Measurements from ENCODE around the gene LMF1.

The LMF1 gene

DNA sequence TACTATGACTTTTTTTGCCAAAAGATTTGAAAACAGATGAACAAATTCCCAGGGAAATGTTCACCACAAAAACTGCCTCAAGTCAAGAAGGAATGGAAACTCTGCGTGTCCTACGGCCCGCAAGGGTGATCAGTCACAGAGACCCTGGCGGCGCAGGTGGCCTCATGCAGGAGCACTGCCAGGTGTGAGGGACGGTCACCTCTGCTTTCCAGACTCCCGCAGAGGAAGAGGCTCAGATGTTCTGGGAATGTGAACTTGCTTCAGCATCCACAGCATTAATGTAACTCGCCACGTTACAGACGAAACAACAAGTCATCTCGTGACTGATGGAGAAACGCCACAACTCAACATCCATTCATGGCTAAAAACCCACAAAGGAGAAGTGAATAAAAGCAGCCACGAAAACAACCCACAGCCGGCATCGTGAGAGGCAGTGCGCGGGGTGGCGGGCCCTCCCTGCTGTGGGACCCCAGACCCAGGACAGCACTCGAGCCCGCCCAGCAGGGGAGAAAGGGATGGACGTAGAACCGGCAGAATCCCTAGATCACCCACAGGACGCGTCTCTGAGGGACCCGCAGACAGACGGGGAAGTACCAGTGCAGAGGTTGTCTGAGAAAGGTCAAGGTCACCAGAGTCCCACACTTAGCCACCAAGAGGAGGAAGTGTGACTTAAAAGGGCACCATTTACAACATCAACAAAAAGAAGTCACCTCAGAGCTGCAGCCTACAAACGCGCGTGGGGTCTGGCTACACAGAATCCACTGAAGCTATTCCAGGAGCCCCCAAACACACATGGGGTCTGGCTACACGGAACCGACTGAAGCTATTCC, 93.3 kb downstream of the LMF1 start:
- DNase-seq, result no peak

- no peak for DNase-seq
These were observed 94.1 kb downstream of the LMF1 start for GRCh38 chr16:876523-877241.

DNA sequence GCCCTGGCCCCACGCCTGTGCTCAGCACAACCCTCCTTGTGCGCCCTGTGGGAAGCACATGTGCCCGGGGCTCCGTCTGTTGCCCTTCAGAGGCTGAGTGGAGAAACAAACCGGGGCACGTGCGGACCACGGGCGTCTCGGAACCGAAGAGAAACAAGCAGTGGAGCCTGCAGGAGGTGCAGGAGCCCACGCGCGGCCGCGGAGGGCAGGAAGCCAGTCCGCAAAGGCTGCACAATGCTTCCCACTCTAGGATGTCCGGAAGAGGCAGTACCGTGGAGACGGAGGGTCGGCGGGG, 94.8 kb downstream of the LMF1 start:
- DNase-seq, result no peak

- no peak for DNase-seq
These were observed 95.4 kb downstream of the LMF1 start for GRCh38 chr16:875182-876040.

- DNase-seq, result no peak
These were observed 96.2 kb downstream of the LMF1 start for GRCh38 chr16:874366-875181.

- no peak for DNase-seq
These were observed 96.9 kb downstream of the LMF1 start for GRCh38 chr16:873889-874288.

GRCh38 chr16:873243-873661, 97.5 kb downstream of the LMF1 start:
- DNase-seq, result no peak

- no peak for DNase-seq
These were observed 98.1 kb downstream of the LMF1 start for GRCh38 chr16:872436-873242.

GRCh38 chr16:871562-872345, 99.0 kb downstream of the LMF1 start:
- no peak for DNase-seq

DNA sequence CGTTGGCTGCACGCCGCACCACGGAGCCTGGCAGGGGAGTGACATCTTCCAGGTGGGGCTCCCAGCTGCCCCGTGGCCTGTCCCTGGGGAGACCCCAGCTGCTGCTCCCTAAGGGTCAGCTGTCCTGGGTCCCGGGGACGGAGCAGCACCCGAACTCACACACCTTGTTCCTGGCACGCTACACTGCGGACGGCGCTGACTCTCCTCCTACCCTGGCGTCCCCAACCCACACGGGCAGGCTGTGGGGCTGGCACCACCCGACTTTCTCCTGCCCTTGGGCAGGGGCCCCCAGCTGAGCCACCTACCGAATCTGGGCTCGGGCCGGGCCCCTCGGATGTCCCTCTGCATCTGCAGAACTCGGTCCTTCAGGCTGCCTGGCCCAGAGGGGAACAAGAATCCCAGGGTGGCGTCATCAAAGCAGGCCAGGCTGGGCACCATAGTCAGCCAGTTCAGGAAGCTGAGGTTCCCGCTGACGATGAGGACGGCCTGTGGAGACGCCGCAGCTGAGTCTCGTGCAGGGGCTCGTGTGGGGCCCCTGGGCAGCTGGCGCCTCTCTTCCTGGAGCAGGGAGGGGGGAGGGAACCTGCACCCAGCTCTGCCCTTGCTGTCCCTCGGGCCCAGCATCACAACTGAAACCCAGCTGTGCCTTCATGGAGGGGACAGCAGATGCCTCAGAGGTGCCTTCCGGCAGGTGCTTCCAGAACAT, 99.8 kb downstream of the LMF1 start:
- DNase-seq, result no peak

DNA sequence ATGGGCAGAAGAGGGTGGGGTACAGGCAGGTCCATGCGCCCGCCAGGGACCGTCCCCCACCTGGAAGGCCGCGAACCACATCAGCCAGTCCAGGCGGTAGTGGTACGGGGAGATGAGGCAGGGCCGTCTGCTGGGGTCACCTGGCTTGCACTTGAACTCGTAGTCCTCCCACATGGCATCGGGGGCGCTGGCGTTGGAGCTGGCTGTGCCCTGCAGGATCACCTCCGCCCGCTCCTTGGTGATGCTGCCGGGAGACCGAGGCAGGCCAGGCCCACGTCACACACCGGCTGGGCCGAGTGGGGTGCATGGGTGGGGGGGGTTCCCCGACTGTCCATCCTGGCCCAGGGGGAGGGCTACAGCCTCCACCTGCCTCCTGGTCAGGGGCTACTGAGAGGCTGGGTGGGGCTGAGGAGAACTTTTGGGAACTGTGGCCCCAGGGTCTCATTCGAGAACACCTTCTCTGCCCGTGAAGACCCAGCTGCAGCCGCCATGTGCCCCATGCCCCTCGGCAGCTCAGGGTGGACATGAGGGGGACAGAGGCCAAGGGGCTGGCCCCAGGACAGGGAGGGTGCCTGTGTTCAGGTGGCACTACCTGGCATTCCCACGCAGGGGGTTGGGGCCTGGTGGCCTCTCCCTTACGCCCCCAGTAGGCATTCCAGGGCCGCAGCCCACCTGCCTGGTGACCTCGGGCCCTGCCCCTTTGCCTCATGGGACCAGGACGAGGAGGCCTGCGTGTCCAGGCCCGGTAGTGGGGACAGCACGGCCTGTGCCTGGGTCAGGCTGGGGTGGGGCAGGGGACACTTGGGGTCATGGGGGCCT, 100.8 kb downstream of the LMF1 start:
- DNase-seq, result no peak

GRCh38 chr16:868846-869822, 101.7 kb downstream of the LMF1 start:
- DNase-seq, result no peak

DNA sequence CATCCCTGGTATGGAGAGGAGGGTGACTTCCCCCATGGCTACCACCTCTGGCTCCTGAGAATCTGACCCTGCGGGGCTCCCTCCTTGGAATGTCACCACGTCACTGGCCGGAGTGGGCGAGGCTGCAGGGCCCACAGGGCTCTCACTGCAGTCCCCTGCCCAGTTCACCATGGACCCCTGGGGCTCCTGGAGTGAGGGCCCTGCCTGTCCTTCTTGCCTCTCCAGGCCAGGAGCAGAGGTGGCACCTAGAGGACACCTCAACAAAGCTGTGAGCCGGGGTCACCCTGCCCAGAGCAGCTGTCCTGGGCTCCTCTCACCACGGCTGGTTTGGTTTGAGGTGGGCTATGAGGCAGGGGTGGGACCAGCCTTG, 102.4 kb downstream of the LMF1 start:
- no peak for DNase-seq

DNA sequence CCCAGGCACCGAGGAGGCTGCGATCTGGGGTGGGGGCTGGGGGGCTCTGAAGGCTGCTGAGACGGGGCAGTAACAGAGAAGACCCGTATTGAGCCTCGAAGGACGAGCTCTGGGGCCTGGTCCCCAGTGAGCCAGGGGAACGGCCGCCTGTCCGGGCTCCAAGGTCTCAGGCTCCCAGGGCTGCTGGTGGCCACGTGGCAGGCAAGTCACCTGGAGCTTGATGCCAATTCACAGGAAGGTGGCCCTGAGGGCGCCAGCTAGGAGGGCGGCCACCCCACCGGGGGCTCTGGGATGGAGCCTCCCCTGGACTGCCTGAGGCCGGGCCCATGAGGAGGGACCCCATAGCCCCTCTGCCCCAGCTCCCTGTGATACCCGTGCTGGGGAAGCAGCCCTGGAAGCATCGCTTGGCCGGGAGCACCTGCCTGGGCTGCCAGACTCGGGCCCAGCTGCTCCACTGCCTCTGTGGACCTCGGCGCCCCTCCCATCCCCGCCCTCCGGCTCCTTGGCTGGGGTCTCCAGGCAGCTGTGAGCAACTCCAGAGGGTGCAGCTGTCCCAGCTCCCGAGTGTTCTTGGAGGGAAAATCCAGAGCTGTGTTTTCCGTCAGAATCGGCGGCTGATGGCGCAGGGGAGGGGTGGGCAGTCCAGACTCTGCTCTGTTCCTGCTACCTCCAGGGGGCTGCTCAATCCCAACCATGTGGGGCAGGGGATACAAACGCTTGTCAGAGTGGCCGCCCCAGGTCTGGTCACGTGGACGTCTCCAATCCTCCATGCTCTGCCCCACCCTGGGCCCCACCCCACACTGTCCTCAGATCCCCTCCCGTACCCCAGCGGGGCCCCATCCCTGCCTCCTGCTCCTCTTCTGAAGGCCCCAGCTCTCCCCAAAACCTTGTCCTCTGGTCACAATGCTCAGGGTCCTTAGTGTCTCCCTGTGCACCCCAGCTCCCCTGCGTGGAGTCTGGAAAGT, 103.1 kb downstream of the LMF1 start:
- no peak for DNase-seq

DNA sequence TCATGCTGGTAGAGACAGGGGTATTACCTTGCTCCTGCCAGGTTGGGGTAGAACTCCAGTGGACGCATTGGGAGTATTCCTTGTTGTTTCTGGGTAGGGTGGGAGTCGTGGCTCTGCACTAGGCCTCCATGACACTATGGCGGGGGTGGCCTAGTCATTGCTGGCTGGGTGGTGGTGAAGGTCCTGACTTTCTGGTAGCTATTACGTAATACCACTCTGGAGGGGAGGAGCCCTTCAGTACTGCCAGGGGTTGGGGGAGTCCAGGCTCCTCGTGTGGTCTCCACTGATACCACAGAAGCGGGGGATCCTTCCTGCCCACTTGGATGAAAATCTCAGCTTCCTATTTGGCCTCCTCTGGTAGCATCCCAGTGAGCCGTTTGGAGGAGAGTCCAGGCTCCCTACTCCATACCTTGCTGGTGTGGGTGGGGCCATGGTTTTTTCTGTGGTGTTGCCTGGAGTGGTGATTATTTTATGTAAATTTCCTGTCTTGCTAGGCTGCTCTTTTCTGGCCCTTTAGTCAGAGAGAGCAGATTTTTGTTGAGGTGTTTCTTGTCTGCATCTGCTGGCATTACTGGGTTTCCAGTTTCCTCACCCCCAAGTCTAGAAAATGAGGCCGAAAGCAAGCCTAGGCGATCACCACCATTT, 104.4 kb downstream of the LMF1 start:
- no peak for DNase-seq

DNA sequence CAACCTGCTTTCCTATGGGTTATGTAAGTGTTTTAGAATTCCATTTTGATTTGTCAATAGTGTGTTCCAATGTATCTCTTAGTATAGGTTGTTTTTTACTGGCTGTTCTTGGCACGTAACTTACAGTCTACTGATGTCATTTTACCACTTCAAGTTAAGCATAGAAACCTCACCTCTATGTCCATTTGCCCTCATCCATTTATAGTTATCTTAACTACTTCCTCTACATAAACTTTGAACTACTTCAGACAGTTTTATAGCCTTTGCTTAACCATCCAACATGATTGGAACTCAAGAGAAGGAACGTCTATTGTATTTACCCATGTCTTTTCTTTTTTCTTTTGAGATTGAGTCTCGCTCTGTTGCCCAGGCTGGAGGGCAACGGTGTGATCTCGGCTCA, 105.8 kb downstream of the LMF1 start:
- no peak for DNase-seq
